Measurements from ENCODE around the gene KIT.

Gene KIT

GRCh38 chr4:54643172-54643571 lies 14.6 kb upstream of the KIT start:
- no peaks in the 10 kb centered on the region for H3K4me1 ChIP-seq (ENCODE audit: insufficient read depth, low read length)
- no peak overlapping the region for H3K27ac ChIP-seq (ENCODE audit: low read depth, low read length)
- no peaks in the 10 kb centered on the region for H3K9me3 ChIP-seq (ENCODE audit: insufficient read depth, low read depth, low read length)
- H3K36me3 ChIP-seq (ENCODE audit: insufficient read depth, low read length): no peaks in the 10 kb centered on the region
- H3K27me3 ChIP-seq (ENCODE audit: insufficient read depth, low read length): no peaks in the 10 kb centered on the region
- 75% methylated on average over 5 of the region's 5 CpGs for WGBS
- H3K9ac ChIP-seq (ENCODE audit: low read depth, low read length): no peak overlapping the region
- no peak overlapping the region for H3K4me3 ChIP-seq (ENCODE audit: low read length)

- no peaks in the 10 kb centered on the region for H3K36me3 ChIP-seq (ENCODE audit: insufficient read depth, low read length)
- H3K4me3 ChIP-seq (ENCODE audit: low read length): no peak overlapping the region
- no peaks in the 10 kb centered on the region for H3K4me1 ChIP-seq (ENCODE audit: insufficient read depth, low read length)
- H3K9me3 ChIP-seq (ENCODE audit: insufficient read depth, low read depth, low read length): no peaks in the 10 kb centered on the region
- no peaks in the 10 kb centered on the region for H3K27me3 ChIP-seq (ENCODE audit: insufficient read depth, low read length)
- 87% methylated on average over 5 of the region's 6 CpGs for WGBS
- H3K9ac ChIP-seq (ENCODE audit: low read depth, low read length): no peak overlapping the region
- H3K27ac ChIP-seq (ENCODE audit: low read depth, low read length): no peak overlapping the region
Measured at GRCh38 chr4:54643958-54644751, 13.6 kb upstream of the KIT start.

- H3K4me3 ChIP-seq (ENCODE audit: low read length): no peak overlapping the region
- no peak overlapping the region for H3K9ac ChIP-seq (ENCODE audit: low read depth, low read length)
- H3K9me3 ChIP-seq (ENCODE audit: insufficient read depth, low read depth, low read length): no peaks in the 10 kb centered on the region
- 0 out of 2 replicates have a peak, but pooled peaks cover 5% of the 10 kb centered on the region for H3K4me1 ChIP-seq (ENCODE audit: insufficient read depth, low read length)
- H3K36me3 ChIP-seq (ENCODE audit: insufficient read depth, low read length): no peaks in the 10 kb centered on the region
- no peak overlapping the region for H3K27ac ChIP-seq (ENCODE audit: low read depth, low read length)
- WGBS: 93% methylated on average over 1 of the region's 1 CpG
- no peaks in the 10 kb centered on the region for H3K27me3 ChIP-seq (ENCODE audit: insufficient read depth, low read length)
Measured at GRCh38 chr4:54645830-54646229, 11.9 kb upstream of the KIT start.

- Histone ChIP-seq H3K36me3 (ENCODE audit: insufficient read depth, low read length) (no peaks in the 10 kb centered on the region), H3K4me3 (ENCODE audit: low read length) (no peak overlapping the region), H3K9me3 (ENCODE audit: insufficient read depth, low read depth, low read length) (no peaks in the 10 kb centered on the region), H3K27me3 (ENCODE audit: insufficient read depth, low read length) (no peaks in the 10 kb centered on the region), H3K27ac (ENCODE audit: low read depth, low read length) (no peak overlapping the region), H3K9ac (ENCODE audit: low read depth, low read length) (no peak overlapping the region), H3K4me1 (ENCODE audit: insufficient read depth, low read length) (0 out of 2 replicates have a peak, but pooled peaks cover 5% of the 10 kb centered on the region)
- 94% methylated on average over 4 of the region's 4 CpGs for WGBS
Measured at GRCh38 chr4:54647070-54647469, 10.7 kb upstream of the KIT start.

GRCh38 chr4:54651050-54651449 lies 6.7 kb upstream of the KIT start:
- peaks cover 24% of the 10 kb centered on the region for H3K27me3 ChIP-seq (ENCODE audit: insufficient read depth, low read length)
- 0 out of 2 replicates have a peak, but pooled peaks cover 5% of the 10 kb centered on the region for H3K4me1 ChIP-seq (ENCODE audit: insufficient read depth, low read length)
- no peak overlapping the region for H3K9ac ChIP-seq (ENCODE audit: low read depth, low read length)
- H3K9me3 ChIP-seq (ENCODE audit: insufficient read depth, low read depth, low read length): no peaks in the 10 kb centered on the region
- H3K27ac ChIP-seq (ENCODE audit: low read depth, low read length): no peak overlapping the region
- no peak overlapping the region for H3K4me3 ChIP-seq (ENCODE audit: low read length)
- no peaks in the 10 kb centered on the region for H3K36me3 ChIP-seq (ENCODE audit: insufficient read depth, low read length)
- 97% methylated on average over 3 of the region's 3 CpGs for WGBS

GRCh38 chr4:54654753-54655152 lies 3.0 kb upstream of the KIT start:
- Histone ChIP-seq H3K36me3 (ENCODE audit: insufficient read depth, low read length) (no peaks in the 10 kb centered on the region), H3K9ac (ENCODE audit: low read depth, low read length) (no peak overlapping the region), H3K4me3 (ENCODE audit: low read length) (no peak overlapping the region), H3K27ac (ENCODE audit: low read depth, low read length) (no peak overlapping the region), H3K4me1 (ENCODE audit: insufficient read depth, low read length) (peaks cover 9% of the 10 kb centered on the region; the same call in 1 of the 2 replicates), H3K27me3 (ENCODE audit: insufficient read depth, low read length) (peaks cover 60% of the 10 kb centered on the region), H3K9me3 (ENCODE audit: insufficient read depth, low read depth, low read length) (no peaks in the 10 kb centered on the region)
- 86% methylated on average over 4 of the region's 4 CpGs for WGBS

GRCh38 chr4:54657185-54657550 lies 589 bp upstream of the KIT start:
- peak overlapping the region; percentile 73 for H3K9ac ChIP-seq (ENCODE audit: low read depth, low read length)
- WGBS: under 1% methylated on average over 26 of the region's 26 CpGs
- peaks cover 78% of the 10 kb centered on the region for H3K27me3 ChIP-seq (ENCODE audit: insufficient read depth, low read length)
- no peaks in the 10 kb centered on the region for H3K36me3 ChIP-seq (ENCODE audit: insufficient read depth, low read length)
- no peak overlapping the region for H3K27ac ChIP-seq (ENCODE audit: low read depth, low read length)
- no peaks in the 10 kb centered on the region for H3K9me3 ChIP-seq (ENCODE audit: insufficient read depth, low read depth, low read length)
- peak overlapping the region; percentile 73 for H3K4me3 ChIP-seq (ENCODE audit: low read length)
- peaks cover 13% of the 10 kb centered on the region for H3K4me1 ChIP-seq (ENCODE audit: insufficient read depth, low read length)

- Histone ChIP-seq H3K4me3 (ENCODE audit: low read length) (peak overlapping the region; percentile 73), H3K4me1 (ENCODE audit: insufficient read depth, low read length) (peaks cover 19% of the 10 kb centered on the region), H3K9me3 (ENCODE audit: insufficient read depth, low read depth, low read length) (no peaks in the 10 kb centered on the region), H3K27me3 (ENCODE audit: insufficient read depth, low read length) (peaks cover 77% of the 10 kb centered on the region), H3K9ac (ENCODE audit: low read depth, low read length) (peak overlapping the region; percentile 88), H3K36me3 (ENCODE audit: insufficient read depth, low read length) (no peaks in the 10 kb centered on the region), H3K27ac (ENCODE audit: low read depth, low read length) (peak overlapping the region; percentile 45; the same call in 1 of the 2 replicates)
- whole genome bisulfite sequencing: under 1% methylated on average over 81 of the region's 81 CpGs
Measured at GRCh38 chr4:54658252-54659093, 716 bp downstream of the KIT start.

- Histone ChIP-seq H3K27me3 (ENCODE audit: insufficient read depth, low read length) (peaks cover 70% of the 10 kb centered on the region), H3K9me3 (ENCODE audit: insufficient read depth, low read depth, low read length) (no peaks in the 10 kb centered on the region), H3K9ac (ENCODE audit: low read depth, low read length) (peak overlapping the region; percentile 88), H3K27ac (ENCODE audit: low read depth, low read length) (no peak overlapping the region), H3K4me1 (ENCODE audit: insufficient read depth, low read length) (peaks cover 25% of the 10 kb centered on the region), H3K4me3 (ENCODE audit: low read length) (peak overlapping the region; percentile 73), H3K36me3 (ENCODE audit: insufficient read depth, low read length) (no peaks in the 10 kb centered on the region)
- WGBS: 4% methylated on average over 12 of the region's 14 CpGs
Measured at GRCh38 chr4:54659313-54659712, 1.6 kb downstream of the KIT start.

- 41% methylated on average over 9 of the region's 9 CpGs for WGBS
- peaks cover 25% of the 10 kb centered on the region for H3K4me1 ChIP-seq (ENCODE audit: insufficient read depth, low read length)
- H3K9me3 ChIP-seq (ENCODE audit: insufficient read depth, low read depth, low read length): no peaks in the 10 kb centered on the region
- no peaks in the 10 kb centered on the region for H3K36me3 ChIP-seq (ENCODE audit: insufficient read depth, low read length)
- H3K4me3 ChIP-seq (ENCODE audit: low read length): peak overlapping the region; percentile 73
- H3K27ac ChIP-seq (ENCODE audit: low read depth, low read length): no peak overlapping the region
- H3K9ac ChIP-seq (ENCODE audit: low read depth, low read length): peak overlapping the region; percentile 88; the same call in 1 of the 2 replicates
- H3K27me3 ChIP-seq (ENCODE audit: insufficient read depth, low read length): peaks cover 65% of the 10 kb centered on the region
Measured at GRCh38 chr4:54659749-54660535, 2.2 kb downstream of the KIT start.
